ENCODE results near the gene SYNE3. TPM values are rescaled to one million over a fixed set of nuclear protein-coding genes. Genes with fewer than 3 reads are reported as not detected.

The SYNE3 gene
- total RNA-seq, 1 donor from 2014 or later = 105 TPM

- Mint-ChIP-seq H3K27me3 (ENCODE audit: unreplicated experiment) (no peaks in the 10 kb centered on the region), H3K36me3 (ENCODE audit: unreplicated experiment) (peaks cover 35% of the 10 kb centered on the region), H3K4me3 (ENCODE audit: unreplicated experiment) (no peak overlapping the region), H3K27ac (ENCODE audit: unreplicated experiment) (no peak overlapping the region), H3K4me1 (ENCODE audit: unreplicated experiment) (peaks cover 58% of the 10 kb centered on the region), H3K9me3 (ENCODE audit: unreplicated experiment) (no peaks in the 10 kb centered on the region)
- no peak for DNase-seq (ENCODE audit: extremely low spot score, unreplicated experiment)
- TF ChIP-seq CTCF (IDR thresholded peaks at IDR 0.05) = no peak
Measured at GRCh38 chr14:95509495-95509894, 7.0 kb downstream of the SYNE3 start.

- H3K9me3 Mint-ChIP-seq (ENCODE audit: unreplicated experiment) = no peaks in the 10 kb centered on the region
- peaks cover 52% of the 10 kb centered on the region for H3K4me1 Mint-ChIP-seq (ENCODE audit: unreplicated experiment)
- peaks cover 40% of the 10 kb centered on the region for H3K36me3 Mint-ChIP-seq (ENCODE audit: unreplicated experiment)
- H3K27ac Mint-ChIP-seq (ENCODE audit: unreplicated experiment) = peak overlapping the region; percentile 27
- no peaks in the 10 kb centered on the region for H3K27me3 Mint-ChIP-seq (ENCODE audit: unreplicated experiment)
- no peak for TF ChIP-seq CTCF (IDR thresholded peaks at IDR 0.05)
- H3K4me3 Mint-ChIP-seq (ENCODE audit: unreplicated experiment) = no peak overlapping the region
- DNase-seq (ENCODE audit: extremely low spot score, unreplicated experiment) = no peak
Measured at GRCh38 chr14:95508377-95508776, 8.1 kb downstream of the SYNE3 start.

- DNase-seq (ENCODE audit: extremely low spot score, unreplicated experiment) = no peak
Measured at GRCh38 chr14:95507701-95508103, 8.7 kb downstream of the SYNE3 start.

GRCh38 chr14:95507174-95507573 is 9.3 kb downstream of the SYNE3 start:
- no peak for DNase-seq (ENCODE audit: extremely low spot score, unreplicated experiment)
- Mint-ChIP-seq H3K36me3 (ENCODE audit: unreplicated experiment) (peaks cover 47% of the 10 kb centered on the region), H3K4me3 (ENCODE audit: unreplicated experiment) (no peak overlapping the region), H3K27me3 (ENCODE audit: unreplicated experiment) (no peaks in the 10 kb centered on the region), H3K4me1 (ENCODE audit: unreplicated experiment) (peaks cover 53% of the 10 kb centered on the region), H3K27ac (ENCODE audit: unreplicated experiment) (no peak overlapping the region), H3K9me3 (ENCODE audit: unreplicated experiment) (no peaks in the 10 kb centered on the region)
- TF ChIP-seq CTCF (IDR thresholded peaks at IDR 0.05) = no peak

More at GRCh38 chr14:95507701-95508103, 8.7 kb downstream of the SYNE3 start:
- Mint-ChIP-seq H3K4me1 (ENCODE audit: unreplicated experiment) (peaks cover 49% of the 10 kb centered on the region), H3K4me3 (ENCODE audit: unreplicated experiment) (no peak overlapping the region), H3K27me3 (ENCODE audit: unreplicated experiment) (no peaks in the 10 kb centered on the region), H3K9me3 (ENCODE audit: unreplicated experiment) (no peaks in the 10 kb centered on the region), H3K36me3 (ENCODE audit: unreplicated experiment) (peaks cover 42% of the 10 kb centered on the region), H3K27ac (ENCODE audit: unreplicated experiment) (peak overlapping the region; percentile 65)
- TF ChIP-seq CTCF (IDR thresholded peaks at IDR 0.05) = no peak

GRCh38 chr14:95505030-95505589 is 11.3 kb downstream of the SYNE3 start:
- peaks cover 48% of the 10 kb centered on the region for H3K36me3 Mint-ChIP-seq (ENCODE audit: unreplicated experiment)

More at GRCh38 chr14:95505030-95505589, 11.3 kb downstream of the SYNE3 start:
- peaks cover 59% of the 10 kb centered on the region for H3K4me1 Mint-ChIP-seq (ENCODE audit: unreplicated experiment)
- no peak for TF ChIP-seq CTCF (IDR thresholded peaks at IDR 0.05)
- no peak for DNase-seq (ENCODE audit: extremely low spot score, unreplicated experiment)
- H3K27me3 Mint-ChIP-seq (ENCODE audit: unreplicated experiment) = no peaks in the 10 kb centered on the region
- H3K9me3 Mint-ChIP-seq (ENCODE audit: unreplicated experiment) = no peaks in the 10 kb centered on the region
- H3K4me3 Mint-ChIP-seq (ENCODE audit: unreplicated experiment) = no peak overlapping the region
- peak overlapping the region; percentile 47 for H3K27ac Mint-ChIP-seq (ENCODE audit: unreplicated experiment)

Data from osteocyte (in vitro differentiated cells).